K562 (cell line): ENCODE data around the gene MTMR10.

ENCODE experiments used
- EGR1 ChIP-seq: fragments of 450-650 bp; conservative IDR thresholded peaks from 2 replicates; pipeline ENCODE4 v1.6.1; 2017; ENCODE audit warnings: mild to moderate bottlenecking
- EP300 ChIP-seq: IDR thresholded peaks from 2 replicates; pipeline ENCODE4 v1.6.1; 2012; ENCODE audit warnings: low read length, improper control_type of control experiment
- ETV5 ChIP-seq: sonication (generic); formaldehyde crosslinking; IDR thresholded peaks from 2 replicates; pipeline ENCODE4 v1.4.0; 2020; ENCODE audit warnings: low read depth, mild to moderate bottlenecking, missing genetic modification reagents
- FOS ChIP-seq: IDR thresholded peaks from 3 replicates; pipeline ENCODE4 v1.6.1; 2011; ENCODE audit not compliant: insufficient read length; ENCODE audit errors: extremely low read depth
- SIN3A ChIP-seq, 2 experiments: fragments of 150-350 bp in 1 of 2; IDR thresholded peaks; 2 replicates each; pipeline ENCODE4 v1.6.1; 2011 to 2016; ENCODE audit warnings: borderline replicate concordance in 2 of 2, low read depth in 2 of 2, low read length in 2 of 2, mild to moderate bottlenecking in 2 of 2, moderate library complexity in 2 of 2; ENCODE audit not compliant: control insufficient read depth in 1 of 2
- TBL1XR1 ChIP-seq, 2 experiments: IDR thresholded peaks; 2 replicates each; pipeline ENCODE4 v1.6.1; 2012; ENCODE audit warnings: improper control_type of control experiment in 2 of 2, low read length in 2 of 2, mild to moderate bottlenecking in 1 of 2
- ZNF41 ChIP-seq: fragments of 250-450 bp; sonication (Bioruptor Pico); conservative IDR thresholded peaks from 2 replicates; pipeline ENCODE4 v1.4.0; 2020; ENCODE audit warnings: mild to moderate bottlenecking
- ZNF707 ChIP-seq: fragments of 250-450 bp; sonication (Bioruptor Pico); conservative IDR thresholded peaks from 2 replicates; pipeline ENCODE4 v1.8.0; 2022; ENCODE audit warnings: inconsistent platforms, mild to moderate bottlenecking, moderate library complexity
- ZNF766 ChIP-seq: fragments of 200-800 bp; sonication (Bioruptor generic); conservative IDR thresholded peaks from 2 replicates; pipeline ENCODE4 v1.6.1; 2016; ENCODE audit warnings: missing genetic modification characterization, missing compliant biosample characterization
- ZZZ3 ChIP-seq: fragments of 450-650 bp; IDR thresholded peaks from 2 replicates; pipeline ENCODE4 v1.6.1; 2016; ENCODE audit warnings: antibody characterized with exemption, mild to moderate bottlenecking, moderate library complexity

DNA sequence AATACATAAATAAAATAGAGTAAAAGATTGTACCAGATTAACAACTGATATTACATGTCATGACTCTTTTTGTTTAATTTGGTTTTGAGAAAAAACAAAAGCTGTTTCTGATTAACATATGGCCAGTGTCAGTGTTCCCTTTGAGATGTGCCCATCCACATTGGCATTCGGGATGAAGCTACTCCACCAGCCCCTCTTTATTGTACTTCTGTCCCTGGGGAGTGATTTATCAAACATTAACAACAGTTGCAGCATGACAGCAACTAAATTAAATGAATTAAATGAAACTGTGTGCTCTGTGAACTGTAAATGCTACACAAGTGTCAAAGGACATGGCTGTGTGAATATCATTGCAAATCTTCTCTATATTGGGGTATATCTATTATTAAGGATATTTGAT is 25.9 kb upstream of the MTMR10 start:
- no peak for TF ChIP-seq SIN3A (IDR thresholded peaks at IDR 0.05; ENCODE audit: borderline replicate concordance in 2 of 2, control insufficient read depth in 1 of 2, low read depth in 2 of 2, low read length in 2 of 2)
- no peak for TF ChIP-seq ETV5
- no peak for TF ChIP-seq EGR1
- no peak for TF ChIP-seq FOS
- TF ChIP-seq TBL1XR1 (IDR thresholded peaks at IDR 0.05; ENCODE audit: low read length in 2 of 2) = no peak
- TF ChIP-seq ZNF707 (CRISPR knock-in tag) = no peak
- no peak for TF ChIP-seq ZNF41 (CRISPR knock-in tag)
- TF ChIP-seq ZZZ3 = no peak
- no peak for TF ChIP-seq ZNF766 (CRISPR knock-in tag)
- no peak for TF ChIP-seq EP300
